ENCODE measurements around the gene LIN54.

- TF ChIP-seq, protein P1, sequence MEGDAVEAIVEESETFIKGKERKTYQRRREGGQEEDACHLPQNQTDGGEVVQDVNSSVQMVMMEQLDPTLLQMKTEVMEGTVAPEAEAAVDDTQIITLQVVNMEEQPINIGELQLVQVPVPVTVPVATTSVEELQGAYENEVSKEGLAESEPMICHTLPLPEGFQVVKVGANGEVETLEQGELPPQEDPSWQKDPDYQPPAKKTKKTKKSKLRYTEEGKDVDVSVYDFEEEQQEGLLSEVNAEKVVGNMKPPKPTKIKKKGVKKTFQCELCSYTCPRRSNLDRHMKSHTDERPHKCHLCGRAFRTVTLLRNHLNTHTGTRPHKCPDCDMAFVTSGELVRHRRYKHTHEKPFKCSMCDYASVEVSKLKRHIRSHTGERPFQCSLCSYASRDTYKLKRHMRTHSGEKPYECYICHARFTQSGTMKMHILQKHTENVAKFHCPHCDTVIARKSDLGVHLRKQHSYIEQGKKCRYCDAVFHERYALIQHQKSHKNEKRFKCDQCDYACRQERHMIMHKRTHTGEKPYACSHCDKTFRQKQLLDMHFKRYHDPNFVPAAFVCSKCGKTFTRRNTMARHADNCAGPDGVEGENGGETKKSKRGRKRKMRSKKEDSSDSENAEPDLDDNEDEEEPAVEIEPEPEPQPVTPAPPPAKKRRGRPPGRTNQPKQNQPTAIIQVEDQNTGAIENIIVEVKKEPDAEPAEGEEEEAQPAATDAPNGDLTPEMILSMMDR (CRISPR knock-in tag; IDR thresholded peaks at IDR 0.05): no peak
- TF ChIP-seq SAFB2 (CRISPR knock-in tag; IDR thresholded peaks at IDR 0.05; ENCODE audit: borderline replicate concordance, low read depth) (no peak), MNT (IDR thresholded peaks at IDR 0.05) (no peak), EHMT2 (IDR thresholded peaks at IDR 0.05; ENCODE audit: borderline replicate concordance, low read depth, low read length) (no peak), RFX3 (CRISPR knock-in tag; IDR thresholded peaks at IDR 0.05) (no peak), ZNF605 (CRISPR knock-in tag; IDR thresholded peaks at IDR 0.05) (no peak), THAP11 (CRISPR knock-in tag; IDR thresholded peaks at IDR 0.05) (no peak), SIN3A (IDR thresholded peaks at IDR 0.05; ENCODE audit: borderline replicate concordance, low read depth, low read length) (no peak), PCBP2 (optimal IDR thresholded peaks at IDR 0.05; ENCODE audit: low read depth, low read length, poor library complexity, severe bottlenecking) (no peak), PRPF4 (IDR thresholded peaks at IDR 0.05; ENCODE audit: low read depth, low read length, poor library complexity, severe bottlenecking) (no peak), HDAC2 (CRISPR knock-in tag; IDR thresholded peaks at IDR 0.05) (no peak)
These were observed 2.8 kb upstream of the LIN54 start for GRCh38 chr4:83013420-83013867.
